ENCODE results near the gene SGTA. TPM values are rescaled to one million over a fixed set of nuclear protein-coding genes. Genes with fewer than 3 reads are reported as not detected.

SGTA gene
- total and polyA plus RNA-seq, 2 of the 13 experiments (the other 11 are each of a cell fraction or from before 2014, with no cell fraction given): 43.9 to 47.4 TPM

GRCh38 chr19:2782936-2783780 is at the start of gene SGTA (continued):
- TF ChIP-seq ESRRA (CRISPR knock-in tag; IDR thresholded peaks at IDR 0.05; ENCODE audit: low read depth) (peak; percentile 82; the same call in 1 of the 2 replicates), ZNF841 (CRISPR knock-in tag; IDR thresholded peaks at IDR 0.05; ENCODE audit: borderline replicate concordance) (peak; percentile 74; the same call in 1 of the 2 replicates), KAT7 (CRISPR knock-in tag; IDR thresholded peaks at IDR 0.05; ENCODE audit: borderline replicate concordance) (peak; percentile 48; the same call in 1 of the 2 replicates), CSRNP1 (CRISPR knock-in tag; IDR thresholded peaks at IDR 0.05) (peak; percentile 86), ZNF607 (CRISPR knock-in tag; IDR thresholded peaks at IDR 0.05; ENCODE audit: borderline replicate concordance) (peak; percentile 98), ZSCAN21 (CRISPR knock-in tag; IDR thresholded peaks at IDR 0.05; ENCODE audit: borderline replicate concordance) (peak; percentile 95), ZNF770 (CRISPR knock-in tag; IDR thresholded peaks at IDR 0.05) (0 out of 2 replicates have a peak, but pooled peaks have one; percentile 61), FOXP4 (CRISPR knock-in tag; IDR thresholded peaks at IDR 0.05) (peak; percentile 90), CBFB (CRISPR knock-in tag; IDR thresholded peaks at IDR 0.05) (peak; percentile 65; the same call in 1 of the 2 replicates), HDAC6 (IDR thresholded peaks at IDR 0.05; ENCODE audit: low read depth, low read length) (no peak), PHF21A (CRISPR knock-in tag; IDR thresholded peaks at IDR 0.05) (peak; percentile 75; the same call in 1 of the 2 replicates), ZNF224 (CRISPR knock-in tag; IDR thresholded peaks at IDR 0.05) (peak; percentile 97), U2AF2 (IDR thresholded peaks at IDR 0.05; ENCODE audit: low read depth, low read length) (peak; percentile 94), ZNF317 (CRISPR knock-in tag; IDR thresholded peaks at IDR 0.05) (peak; percentile 76), CAMTA2 (CRISPR knock-in tag; IDR thresholded peaks at IDR 0.05; ENCODE audit: borderline replicate concordance) (no peak), ZNF468 (CRISPR knock-in tag; IDR thresholded peaks at IDR 0.05) (no peak), MXD4 (CRISPR knock-in tag; IDR thresholded peaks at IDR 0.05) (peak; percentile 100), FOXA1 (IDR thresholded peaks at IDR 0.05) (no peak), FOXA1 (CRISPR knock-in tag; IDR thresholded peaks at IDR 0.05) (peak; percentile 19; the same call in 1 of the 2 replicates), TOPORS (CRISPR knock-in tag; IDR thresholded peaks at IDR 0.05) (peak; percentile 60; the same call in 1 of the 2 replicates)
- TF ChIP-seq, protein P1, sequence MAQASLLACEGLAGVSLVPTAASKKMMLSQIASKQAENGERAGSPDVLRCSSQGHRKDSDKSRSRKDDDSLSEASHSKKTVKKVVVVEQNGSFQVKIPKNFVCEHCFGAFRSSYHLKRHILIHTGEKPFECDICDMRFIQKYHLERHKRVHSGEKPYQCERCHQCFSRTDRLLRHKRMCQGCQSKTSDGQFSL (CRISPR knock-in tag; IDR thresholded peaks at IDR 0.05): peak; percentile 75

Measured in HepG2 (cell line).